GM21381 (cell line): ENCODE measurements around the gene MYL11.

ENCODE experiments used
- ATAC-seq: cut with Tn5 transposase; IDR thresholded peaks from one replicate; pipeline ENCODE4 v1.9.1; 2021; ENCODE audit warnings: mild to moderate bottlenecking, moderate library complexity; ENCODE audit not compliant: unreplicated experiment

MYL11 gene

DNA sequence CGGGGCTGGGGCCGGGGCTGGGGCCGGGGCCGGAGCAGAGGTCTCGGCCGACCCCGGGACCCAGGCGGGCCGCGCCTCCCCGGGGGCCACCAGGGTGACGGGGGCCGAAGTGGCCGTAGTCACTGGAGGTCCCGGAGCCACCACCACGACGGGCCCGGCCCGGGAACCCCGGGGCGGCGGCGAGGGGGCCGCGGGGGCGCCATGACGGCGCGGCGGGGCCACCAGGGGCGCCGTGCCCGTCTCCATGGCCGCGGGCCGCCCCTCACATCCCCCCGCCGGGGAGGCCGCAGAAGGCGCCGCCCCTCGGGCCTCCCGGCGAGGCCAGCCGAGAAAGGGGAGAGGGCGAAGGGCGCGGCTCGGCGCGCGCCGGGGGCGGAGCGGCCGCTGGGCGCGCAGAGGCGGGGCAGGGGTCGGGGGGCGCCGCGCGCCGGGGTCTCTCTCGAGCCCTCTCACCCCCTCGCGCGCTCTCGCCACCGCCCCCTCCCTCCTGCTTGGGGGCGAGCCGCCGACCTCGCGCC, 4.6 kb upstream of the MYL11 start:
- peak; percentile 1 for ATAC-seq

- peak; percentile 71 for ATAC-seq
Observed at GRCh38 chr16:30370456-30371247, 4.0 kb upstream of the MYL11 start, which contains the start of gene TBC1D10B. TSS of gene TBC1D10B (minus strand) at chr16:30370494. CDS start at chr16:30370183, 311 bp downstream.

DNA sequence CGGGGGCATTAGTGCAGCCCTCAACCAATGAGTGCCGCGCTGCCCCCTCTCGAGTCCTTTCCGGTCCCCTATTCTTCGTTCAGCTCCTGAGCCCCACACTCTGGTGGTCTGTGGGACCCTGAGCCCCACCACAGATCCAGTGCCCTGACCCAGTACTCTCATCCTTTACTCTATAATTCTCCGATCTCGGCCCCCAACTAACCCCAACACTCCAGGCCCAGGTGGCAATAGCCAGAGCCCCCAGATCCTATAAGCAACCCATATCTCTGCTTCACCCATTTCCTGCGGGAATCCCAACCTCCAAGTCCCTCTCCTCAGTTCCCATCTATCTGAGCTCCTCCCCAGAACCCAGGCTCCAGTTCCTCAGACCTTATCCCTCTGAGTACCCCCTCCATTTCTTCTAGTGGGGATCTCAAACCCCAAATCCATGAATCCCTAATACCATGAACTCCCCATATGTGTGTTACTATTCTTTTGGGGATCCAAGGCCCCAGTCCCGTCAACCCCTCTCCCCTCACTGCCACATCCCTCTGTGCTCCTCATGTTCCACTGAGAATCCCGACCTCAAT, 3.3 kb upstream of the MYL11 start:
- no peak for ATAC-seq

- ATAC-seq: no peak
Observed at GRCh38 chr16:30372038-30372712, 2.4 kb upstream of the MYL11 start.

DNA sequence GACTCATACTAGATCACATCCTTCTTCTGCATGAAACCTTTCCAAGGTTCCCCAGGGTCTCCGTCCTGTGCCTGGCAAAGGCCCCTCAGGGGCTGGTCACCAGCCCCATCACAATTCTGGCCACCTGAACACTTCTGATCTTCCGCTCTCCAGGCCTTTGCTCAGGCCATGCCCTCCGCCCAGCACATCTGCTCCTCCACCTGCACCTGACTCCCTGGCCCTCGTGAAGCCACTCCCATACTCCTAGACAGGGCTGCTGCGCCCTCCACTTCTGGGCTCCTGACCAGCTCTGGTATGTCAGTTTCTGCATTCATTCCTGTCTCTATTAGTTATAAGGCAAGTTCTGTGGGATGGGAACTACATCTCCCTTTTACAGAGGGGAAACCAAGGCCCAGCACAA, 1.9 kb upstream of the MYL11 start:
- ATAC-seq: no peak

- no peak for ATAC-seq
Observed at GRCh38 chr16:30375864-30376263, 1.3 kb downstream of the MYL11 start.

DNA sequence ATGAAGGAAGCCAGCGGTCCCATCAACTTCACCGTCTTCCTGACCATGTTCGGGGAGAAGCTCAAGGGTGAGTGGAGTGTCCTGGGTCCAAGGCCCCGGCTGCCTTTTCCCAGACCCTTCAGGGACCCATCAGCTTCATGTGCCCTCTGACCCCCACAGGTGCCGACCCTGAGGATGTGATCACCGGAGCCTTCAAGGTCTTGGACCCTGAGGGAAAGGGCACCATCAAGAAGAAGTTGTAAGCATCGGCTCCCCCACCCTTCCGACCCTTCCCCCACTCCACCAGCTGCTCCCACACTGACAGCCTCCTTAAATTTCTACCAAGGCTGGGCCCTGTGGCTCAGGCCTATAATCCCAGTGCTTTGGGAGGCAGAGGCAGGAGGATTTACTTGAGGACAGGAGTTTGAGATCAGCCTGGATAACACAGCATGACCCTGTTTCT, 1.9 kb downstream of the MYL11 start:
- no peak for ATAC-seq

DNA sequence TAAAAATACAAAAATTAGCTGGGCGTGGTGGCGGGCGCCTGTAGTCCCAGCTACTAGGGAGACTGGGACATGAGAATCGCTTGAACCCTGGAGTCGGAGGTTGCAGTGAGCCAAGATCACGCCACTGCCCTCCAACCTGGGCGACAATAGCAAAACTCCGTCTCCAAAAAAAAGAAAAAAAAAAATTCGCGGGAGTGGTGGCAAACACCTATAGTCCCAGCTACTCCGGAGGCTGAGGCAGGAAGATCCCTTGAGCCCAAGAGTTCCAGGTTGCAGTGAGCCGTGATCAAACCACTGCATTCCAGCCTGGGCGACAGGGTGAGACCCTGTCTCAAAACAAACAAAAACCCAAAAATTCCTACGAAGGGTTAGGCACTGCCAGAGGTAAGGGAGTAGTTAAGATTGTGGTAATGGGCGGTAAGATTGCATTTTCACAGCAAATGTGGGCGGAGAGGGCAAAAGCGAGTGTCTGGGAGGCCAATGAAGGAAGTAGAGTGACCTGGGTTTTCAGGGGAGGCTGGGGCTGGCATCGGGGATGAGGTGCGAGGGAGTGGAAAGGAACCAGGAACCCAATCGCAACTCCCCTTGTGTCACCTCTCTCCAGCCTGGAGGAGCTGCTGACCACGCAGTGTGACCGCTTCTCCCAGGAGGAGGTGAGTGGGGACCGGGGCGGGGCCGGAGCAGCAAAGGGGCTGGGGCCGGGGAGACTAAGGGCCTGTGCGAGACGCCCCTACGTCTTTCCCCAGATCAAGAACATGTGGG, 2.6 kb downstream of the MYL11 start:
- ATAC-seq: no peak

DNA sequence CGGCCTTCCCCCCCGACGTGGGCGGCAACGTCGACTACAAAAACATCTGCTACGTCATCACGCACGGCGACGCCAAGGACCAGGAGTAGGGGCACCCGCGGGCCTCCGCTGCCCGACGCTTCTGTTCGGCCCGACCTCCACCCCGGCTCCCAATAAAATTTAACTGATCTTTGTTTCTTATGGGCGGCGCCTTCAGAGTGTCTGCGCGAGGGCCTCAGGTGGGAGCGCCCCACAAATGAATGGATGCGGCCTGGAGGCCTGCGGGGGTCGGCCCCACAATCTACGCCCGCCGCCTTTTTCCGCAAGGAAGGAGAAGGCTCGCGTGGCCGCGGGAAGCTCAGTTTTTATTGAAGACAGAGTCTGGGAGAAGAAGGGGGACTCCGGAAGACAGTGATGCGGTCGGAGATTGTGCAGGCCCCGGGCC, 3.2 kb downstream of the MYL11 start:
- ATAC-seq: peak; percentile 30

- ATAC-seq: peak; percentile 83
Observed at GRCh38 chr16:30378236-30379157, 3.9 kb downstream of the MYL11 start.

DNA sequence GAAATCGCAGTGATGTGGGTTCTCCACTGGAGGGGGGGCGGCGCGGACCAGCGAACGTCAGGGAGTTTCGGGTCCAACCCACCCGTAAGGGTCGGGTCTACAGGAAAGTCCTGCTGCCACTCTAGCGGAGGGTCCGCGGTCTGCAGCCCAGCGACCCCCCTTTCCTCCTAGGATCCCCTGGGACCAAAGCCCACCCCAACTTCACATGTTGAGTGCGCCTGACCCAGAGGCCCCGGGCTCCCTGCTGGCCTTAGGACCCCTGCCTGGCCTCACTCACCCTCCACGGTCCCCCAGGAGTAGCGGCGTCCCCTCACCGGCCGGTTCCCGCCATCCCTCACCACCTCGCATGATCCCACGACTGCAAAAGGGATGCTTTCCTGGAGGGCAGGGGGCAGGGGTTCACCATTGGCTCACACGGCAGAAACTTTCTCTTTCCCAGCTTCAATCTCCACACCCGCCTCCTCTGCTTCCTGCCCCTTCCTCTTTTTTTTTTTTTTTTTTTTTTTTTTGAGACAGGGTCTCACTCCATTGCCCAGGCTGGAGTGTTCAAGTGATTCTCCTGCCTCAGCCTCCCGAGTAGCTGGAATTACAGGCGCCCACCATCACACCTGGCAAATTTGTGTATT, 4.7 kb downstream of the MYL11 start:
- no peak for ATAC-seq

DNA sequence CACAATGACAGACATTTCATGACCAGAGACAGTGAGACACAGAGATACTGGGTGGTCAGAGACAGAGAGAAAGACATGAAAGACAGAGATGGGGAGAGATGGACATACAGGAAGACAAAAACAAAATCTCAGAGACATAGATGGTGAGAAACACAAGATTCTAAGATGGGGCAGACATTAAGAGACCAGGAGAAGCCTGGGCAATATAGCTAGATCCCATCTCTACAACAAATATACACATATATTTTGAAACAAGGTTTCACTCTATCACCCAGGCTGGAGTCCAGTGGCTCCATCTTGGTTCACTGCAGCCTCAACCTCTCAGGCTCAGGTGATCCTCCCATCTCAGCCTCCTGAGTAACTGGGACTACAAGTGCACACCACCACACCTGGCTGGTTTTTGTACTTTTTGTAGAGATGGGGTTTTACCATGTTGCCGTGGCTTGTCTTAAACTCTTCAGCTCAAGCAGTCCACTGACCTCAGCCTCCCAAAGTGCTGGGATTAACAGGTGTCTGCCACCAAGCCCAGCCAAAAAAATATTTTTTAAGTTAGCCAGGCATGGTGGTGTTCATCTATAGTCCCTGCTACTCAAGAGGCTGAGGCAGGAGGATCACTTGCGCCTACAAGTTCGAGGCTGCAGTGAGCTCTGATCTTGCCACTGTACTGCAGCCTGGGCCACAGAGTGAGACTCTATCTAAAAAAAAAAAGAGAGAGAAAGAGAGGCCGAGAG, 5.6 kb downstream of the MYL11 start:
- no peak for ATAC-seq

DNA sequence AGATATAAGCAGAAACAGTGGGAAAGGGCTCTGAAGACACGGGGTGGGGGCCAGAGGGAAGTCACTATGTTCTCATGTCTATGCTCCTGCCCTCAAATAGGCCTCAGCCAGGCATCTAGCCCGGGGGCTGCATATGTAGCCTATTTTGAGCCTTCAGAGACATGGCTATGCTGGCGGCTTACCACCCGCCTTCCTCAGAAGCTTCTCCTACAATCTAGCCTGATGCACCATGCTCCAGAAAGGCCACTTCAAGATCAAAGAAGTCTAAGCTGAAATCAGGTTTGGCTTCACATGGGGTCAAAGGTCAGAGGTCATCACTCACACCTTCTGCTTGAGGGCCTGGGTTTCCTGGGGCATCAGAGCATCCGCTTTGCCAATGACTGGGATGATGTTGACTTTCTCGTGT, 6.2 kb downstream of the MYL11 start:
- no peak for ATAC-seq

DNA sequence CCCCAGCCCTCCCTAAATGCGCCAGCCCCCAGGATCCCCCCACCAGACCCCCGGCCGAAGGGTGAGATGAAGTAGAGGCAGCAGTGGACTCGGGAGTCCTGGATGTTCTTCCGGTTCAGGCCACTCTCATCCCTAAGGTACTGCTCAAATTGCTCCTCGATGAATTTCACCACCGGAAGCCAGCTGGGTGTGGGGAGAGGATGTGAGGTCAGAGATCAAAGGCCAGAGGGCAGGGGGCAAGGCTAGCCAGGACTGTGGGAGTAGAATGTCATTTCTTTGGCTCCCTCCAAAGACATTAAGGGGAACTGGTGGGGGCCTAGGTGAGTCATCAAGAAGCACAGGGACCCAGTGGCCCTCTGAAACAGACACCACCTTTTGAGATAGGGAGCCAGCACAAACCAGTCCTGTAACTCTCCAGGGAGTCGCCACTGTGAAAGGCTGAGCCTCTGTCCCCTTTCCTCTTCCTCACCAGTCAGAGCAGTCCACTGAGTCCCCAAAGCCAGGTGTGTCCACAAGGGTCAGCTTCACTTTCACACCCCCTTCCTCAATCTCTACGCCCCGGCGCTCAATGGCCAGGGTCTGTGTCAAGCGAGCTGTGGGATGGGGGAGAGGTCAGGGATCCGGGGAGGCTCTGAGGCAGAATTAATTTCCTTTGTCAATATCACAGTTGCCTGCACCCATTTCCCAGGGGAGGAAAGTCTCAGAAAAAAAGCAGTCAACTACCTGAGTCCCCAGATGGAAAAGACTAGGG, 6.9 kb downstream of the MYL11 start:
- no peak for ATAC-seq

GRCh38 chr16:30382111-30382881, 7.7 kb downstream of the MYL11 start, which contains the start of gene SEPTIN1:
TSS of gene SEPTIN1 (minus strand) at chr16:30382561. CDS start at chr16:30382542, 19 bp downstream.
- ATAC-seq: no peak

DNA sequence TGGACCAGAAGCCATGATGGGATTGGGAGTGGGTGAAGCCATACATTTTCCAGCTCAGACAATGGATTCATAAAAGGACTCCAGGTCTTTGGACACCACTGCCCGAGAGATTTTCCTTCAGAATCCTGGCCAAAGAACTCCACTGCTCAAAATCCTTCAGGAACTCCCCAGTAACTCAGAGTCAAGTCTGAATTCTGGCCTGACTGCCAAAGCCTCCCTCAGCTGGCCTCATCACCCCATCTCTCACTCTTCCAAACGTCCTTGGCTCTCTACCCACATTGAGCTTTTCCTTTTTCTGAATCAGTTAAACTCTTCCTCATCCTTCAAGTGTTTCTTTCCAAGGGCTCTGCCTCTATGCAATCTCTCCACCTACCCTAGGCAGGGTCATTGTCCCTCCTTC, 8.9 kb downstream of the MYL11 start:
- no peak for ATAC-seq

GRCh38 chr16:30394592-30395154, 20.1 kb downstream of the MYL11 start:
- ATAC-seq: no peak
